ENCODE results near the gene CPM. TPM values are rescaled to one million over a fixed set of nuclear protein-coding genes. Genes with fewer than 3 reads are reported as not detected.
"Not testable (repeated sequence)": the region's sequence is repeated elsewhere in the genome, so short reads cannot be mapped to it uniquely, and the experiment has no call there.

Gene CPM
- total RNA-seq, 4 donors from 2014 or later: 30.2 to 51.9 (median 35.0) TPM

DNA sequence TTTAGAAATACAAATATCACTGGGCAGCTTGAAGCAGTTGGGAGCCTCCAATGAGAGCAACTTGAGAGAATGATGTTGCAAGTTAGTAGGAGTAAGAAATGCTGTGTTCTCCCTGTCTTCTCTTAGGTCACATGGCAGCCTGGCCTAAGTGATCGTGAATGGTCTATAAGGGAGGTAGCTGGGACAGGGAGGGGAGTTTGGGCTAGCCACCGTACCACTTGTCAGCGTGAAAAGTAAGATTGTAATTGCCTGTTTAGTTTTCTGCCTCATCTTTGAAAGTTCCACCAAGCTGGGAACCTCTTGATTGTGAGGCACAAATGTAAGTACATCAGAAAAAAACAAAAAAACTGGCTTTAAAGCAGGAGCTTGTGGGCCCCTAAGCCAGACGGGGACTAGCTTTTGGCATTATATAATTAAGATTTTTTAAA, 88.6 kb downstream of the CPM start:
- WGBS: 88% methylated on average over 4 of the region's 4 CpGs
- H3K36me3 ChIP-seq: peaks cover 13 to 57% (median 32%) of the 10 kb centered on the region in 4 donors
- H3K27ac ChIP-seq (replicated peaks in 1 of 4): no peak overlapping the region
- H3K27me3 ChIP-seq: no peaks in the 10 kb centered on the region
- TF ChIP-seq, protein P1, sequence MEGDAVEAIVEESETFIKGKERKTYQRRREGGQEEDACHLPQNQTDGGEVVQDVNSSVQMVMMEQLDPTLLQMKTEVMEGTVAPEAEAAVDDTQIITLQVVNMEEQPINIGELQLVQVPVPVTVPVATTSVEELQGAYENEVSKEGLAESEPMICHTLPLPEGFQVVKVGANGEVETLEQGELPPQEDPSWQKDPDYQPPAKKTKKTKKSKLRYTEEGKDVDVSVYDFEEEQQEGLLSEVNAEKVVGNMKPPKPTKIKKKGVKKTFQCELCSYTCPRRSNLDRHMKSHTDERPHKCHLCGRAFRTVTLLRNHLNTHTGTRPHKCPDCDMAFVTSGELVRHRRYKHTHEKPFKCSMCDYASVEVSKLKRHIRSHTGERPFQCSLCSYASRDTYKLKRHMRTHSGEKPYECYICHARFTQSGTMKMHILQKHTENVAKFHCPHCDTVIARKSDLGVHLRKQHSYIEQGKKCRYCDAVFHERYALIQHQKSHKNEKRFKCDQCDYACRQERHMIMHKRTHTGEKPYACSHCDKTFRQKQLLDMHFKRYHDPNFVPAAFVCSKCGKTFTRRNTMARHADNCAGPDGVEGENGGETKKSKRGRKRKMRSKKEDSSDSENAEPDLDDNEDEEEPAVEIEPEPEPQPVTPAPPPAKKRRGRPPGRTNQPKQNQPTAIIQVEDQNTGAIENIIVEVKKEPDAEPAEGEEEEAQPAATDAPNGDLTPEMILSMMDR (IDR thresholded peaks at IDR 0.05): no peak
- no peak for TF ChIP-seq POLR2A (IDR thresholded peaks at IDR 0.05; ENCODE audit: low read depth)
- no peak for TF ChIP-seq POLR2AphosphoS5 (IDR thresholded peaks at IDR 0.05)
- TF ChIP-seq EP300 (IDR thresholded peaks at IDR 0.05): no peak
- H3K4me1 ChIP-seq: no peaks in the 10 kb centered on the region
- intact Hi-C loops (cut with DNase I): no loop called here
- no peaks in the 10 kb centered on the region for H3K9me3 ChIP-seq
- no peak for DNase-seq (ENCODE audit: extremely low spot score)
- no peak overlapping the region for H3K4me3 ChIP-seq

DNA sequence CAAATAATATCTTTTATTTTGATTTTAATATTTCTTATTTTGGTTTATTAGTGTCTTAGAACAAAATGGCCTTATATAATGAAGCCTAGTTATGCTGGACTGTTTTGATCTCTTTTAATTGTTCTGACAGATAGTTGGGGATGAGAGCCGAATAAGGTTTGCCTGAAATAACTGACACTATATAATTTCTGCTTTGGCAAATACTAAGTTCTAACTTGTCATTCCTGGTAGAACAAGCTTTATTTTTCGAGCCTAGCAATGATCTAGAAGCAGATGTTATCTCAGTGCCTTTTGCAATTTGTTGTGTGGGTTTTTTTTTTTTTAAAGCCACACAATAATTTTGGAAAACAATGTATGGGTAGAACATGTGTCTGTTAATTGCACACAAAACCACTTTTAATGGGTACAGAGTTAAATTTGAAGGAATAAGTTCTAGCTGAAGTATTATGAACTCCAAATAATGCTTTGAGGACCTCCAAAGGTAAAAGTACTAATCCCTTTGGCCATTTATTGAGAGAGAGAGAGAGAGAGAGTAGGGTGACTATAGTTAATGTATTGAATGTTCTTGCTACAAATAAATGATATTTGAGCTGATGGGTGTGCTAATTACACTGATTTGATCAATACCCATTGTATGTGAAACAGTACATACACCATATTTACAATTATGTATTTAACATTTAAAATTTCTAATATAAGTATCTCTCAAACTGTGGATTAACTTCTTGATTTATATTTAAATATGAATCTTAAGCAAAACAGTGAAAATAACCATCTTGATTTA, 90.0 kb downstream of the CPM start:
- Histone ChIP-seq H3K9me3 (no peaks in the 10 kb centered on the region), H3K4me3 (no peak overlapping the region), H3K27ac (replicated peaks in 1 of 4) (no peak overlapping the region), H3K4me1 (no peaks in the 10 kb centered on the region), H3K27me3 (no peaks in the 10 kb centered on the region), H3K36me3 (peaks cover 13 to 68% (median 44%) of the 10 kb centered on the region in 4 donors)
- intact Hi-C loops (cut with DNase I): no loop called here
- 83% methylated on average over 2 of the region's 2 CpGs for WGBS
- TF ChIP-seq, protein P1 (IDR thresholded peaks at IDR 0.05): no peak
- TF ChIP-seq POLR2A (IDR thresholded peaks at IDR 0.05; ENCODE audit: low read depth) (no peak), EP300 (IDR thresholded peaks at IDR 0.05) (no peak), POLR2AphosphoS5 (IDR thresholded peaks at IDR 0.05) (no peak)
- no peak for DNase-seq (ENCODE audit: extremely low spot score)

DNA sequence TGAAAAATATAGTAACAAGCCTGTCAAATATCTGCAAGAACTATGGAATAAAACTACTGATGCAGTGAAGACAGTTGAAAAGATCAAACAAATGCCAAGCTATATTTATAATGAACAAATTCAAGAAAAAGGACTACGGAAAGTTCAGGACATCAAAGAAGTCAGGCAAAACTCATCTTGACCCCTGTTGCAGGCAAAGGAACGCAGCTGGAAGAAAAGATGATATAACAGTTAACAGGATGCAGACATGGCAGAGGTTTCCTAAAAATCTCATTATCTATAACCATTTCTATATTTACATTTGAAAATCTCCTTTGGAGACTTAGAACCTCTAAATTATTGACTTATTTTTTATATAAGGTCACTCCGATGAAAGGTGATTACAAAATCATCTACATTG, 90.8 kb downstream of the CPM start:
- DNase-seq (ENCODE audit: extremely low spot score): no peak
- intact Hi-C loops (cut with DNase I): no loop called here
- peaks cover 18 to 77% (median 49%) of the 10 kb centered on the region in 4 donors for H3K36me3 ChIP-seq
- H3K27ac ChIP-seq (replicated peaks in 1 of 4): no peak overlapping the region
- H3K4me3 ChIP-seq: no peak overlapping the region
- no peak for TF ChIP-seq POLR2A (IDR thresholded peaks at IDR 0.05; ENCODE audit: low read depth)
- no peak for TF ChIP-seq EP300 (IDR thresholded peaks at IDR 0.05)
- TF ChIP-seq, protein P1 (IDR thresholded peaks at IDR 0.05): no peak
- 84% methylated on average over 3 of the region's 3 CpGs for WGBS
- H3K4me1 ChIP-seq: no peaks in the 10 kb centered on the region
- no peaks in the 10 kb centered on the region for H3K9me3 ChIP-seq
- H3K27me3 ChIP-seq: no peaks in the 10 kb centered on the region

DNA sequence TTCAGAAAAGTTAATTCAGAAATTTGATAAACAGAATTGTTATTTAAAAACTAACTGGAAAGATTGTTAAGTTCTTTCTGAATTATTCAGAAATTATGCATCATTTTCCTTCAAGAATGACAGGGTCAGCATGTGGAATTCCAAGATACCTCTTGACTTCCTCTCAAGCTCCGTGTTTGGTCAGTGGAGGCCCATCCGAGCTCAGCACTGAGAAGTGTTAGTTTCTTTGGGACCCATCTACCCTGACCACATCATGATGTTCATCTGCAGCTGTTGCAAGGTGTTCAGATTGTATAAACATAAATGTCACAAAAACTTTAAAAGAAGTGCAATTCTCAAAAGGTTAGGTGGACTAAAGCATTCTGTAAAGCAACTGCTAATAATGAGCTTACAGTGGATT, 91.3 kb downstream of the CPM start:
- Histone ChIP-seq H3K27ac (replicated peaks in 1 of 4) (no peak overlapping the region), H3K4me1 (no peaks in the 10 kb centered on the region), H3K9me3 (no peaks in the 10 kb centered on the region), H3K27me3 (no peaks in the 10 kb centered on the region), H3K36me3 (peaks cover 22 to 81% (median 53%) of the 10 kb centered on the region in 4 donors), H3K4me3 (no peak overlapping the region)
- 90% methylated on average over 2 of the region's 2 CpGs for WGBS
- TF ChIP-seq POLR2AphosphoS5 (IDR thresholded peaks at IDR 0.05): no peak
- TF ChIP-seq, protein P1 (IDR thresholded peaks at IDR 0.05): no peak
- no peak for TF ChIP-seq POLR2A (IDR thresholded peaks at IDR 0.05; ENCODE audit: low read depth)
- no peak for TF ChIP-seq EP300 (IDR thresholded peaks at IDR 0.05)
- intact Hi-C loops (cut with DNase I): no loop called here
- no peak for DNase-seq (ENCODE audit: extremely low spot score)

DNA sequence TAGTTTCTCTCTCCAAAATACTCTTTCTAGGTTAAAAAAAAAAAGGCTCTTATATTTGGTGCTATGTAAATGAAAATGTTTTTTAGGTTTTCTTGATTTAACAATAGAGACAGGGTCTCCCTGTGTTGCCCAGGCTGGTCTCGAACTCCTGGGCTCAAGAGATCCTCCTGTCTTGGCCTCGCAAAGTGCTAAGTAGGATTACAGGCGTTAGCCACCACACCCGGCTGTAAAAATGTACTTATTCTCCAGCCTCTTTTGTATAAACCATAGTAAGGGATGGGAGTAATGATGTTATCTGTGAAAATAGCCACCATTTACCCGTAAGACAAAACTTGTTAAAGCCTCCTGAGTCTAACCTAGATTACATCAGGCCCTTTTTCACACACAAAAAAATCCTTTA, 91.8 kb downstream of the CPM start:
- H3K9me3 ChIP-seq; H3K4me3 ChIP-seq; H3K27me3 ChIP-seq; H3K4me1 ChIP-seq; intact Hi-C loops (cut with DNase I); DNase-seq (ENCODE audit: extremely low spot score); H3K27ac ChIP-seq (replicated peaks in 1 of 4): not testable (repeated sequence)
- H3K36me3 ChIP-seq: peaks cover 23 to 84% (median 55%) of the 10 kb centered on the region in 4 donors
- WGBS: 98% methylated on average over 5 of the region's 5 CpGs
